Kidney (tissue), 14 donors: Measurements from ENCODE around the gene SH2B2. TPM values are rescaled to one million over a fixed set of nuclear protein-coding genes. Genes with fewer than 3 reads are reported as not detected.

Experiments used
- DNase-seq, 5 donors: peaks; one replicate each; pipeline ENCODE4 v3.0.0-alpha.2; 2013 to 2020
- FAIRE-seq: peaks from 2 replicates; lab custom pipeline; 2012; peaks lifted over from hg19 to GRCh38; lab: Jason Lieb, UNC
- H3K27ac ChIP-seq, 2 donors: one replicate each; pipeline ENCODE4 v1.7.0; 2013; ENCODE audit warnings: low read depth in 2 of 2, low read length in 2 of 2, inconsistent platforms in 1 of 2
- H3K27me3 ChIP-seq: one replicate; pipeline ENCODE4 v1.7.1; 2013; ENCODE audit warnings: low read length, inconsistent platforms; ENCODE audit not compliant: control insufficient read depth, insufficient read depth
- H3K36me3 ChIP-seq, 3 donors: one replicate each; pipeline versions ENCODE4 v1.7.0 to v1.7.1; 2013; ENCODE audit warnings: low read length in 3 of 3, control low read depth in 1 of 3, inconsistent platforms in 1 of 3; ENCODE audit not compliant: insufficient read depth in 3 of 3, control insufficient read depth in 2 of 3
- H3K4me1 ChIP-seq, 3 donors: one replicate each; pipeline versions ENCODE4 v1.7.0 to v1.7.1; 2013; ENCODE audit warnings: low read length in 3 of 3, inconsistent platforms in 1 of 3, low read depth in 1 of 3; ENCODE audit not compliant: control insufficient read depth in 2 of 3, insufficient read depth in 2 of 3
- H3K4me3 ChIP-seq, 3 donors: one replicate each; pipeline versions ENCODE4 v1.7.0 to v1.8.1; 2013; ENCODE audit warnings: low read length in 3 of 3, control low read depth in 1 of 3, inconsistent platforms in 1 of 3
- H3K9ac ChIP-seq, 3 donors: one replicate each; pipeline versions ENCODE4 v1.7.0 to v1.7.1; 2013; ENCODE audit warnings: low read length in 3 of 3, control low read depth in 1 of 3, inconsistent platforms in 1 of 3
- H3K9me3 ChIP-seq, 3 donors: one replicate each; pipeline versions ENCODE4 v1.7.0 to v1.7.1; 2013; ENCODE audit warnings: low read length in 3 of 3, control low read depth in 1 of 3, inconsistent platforms in 1 of 3; ENCODE audit not compliant: control insufficient read depth in 2 of 3, insufficient read depth in 1 of 3
- intact Hi-C: fragments of 100-400 bp; cut with DNase I; formaldehyde crosslinking; loops from one replicate; pipeline ENCODE4 v1.11.1; 2022
- polyA plus RNA-seq: library from polyadenylated mRNA; stranded (reverse); fragments of 350-450 nt; fragmentation: Illumina TruSeq; extraction: RNeasy Lipid Tissue Mini Kit (QIAGEN cat#74804); gene quantifications from one replicate; pipeline ENCODE4 v1.2.3, GENCODE V29; 2014; ENCODE audit warnings: low read depth, low replicate concordance; ENCODE audit not compliant: insufficient read depth
- total RNA-seq: library from RNA; stranded (reverse); fragmentation: NEBNext Ultra II Directional; extraction: Animal tissue kit (Norgen Biotek cat#: 25700); gene quantifications from one replicate; pipeline ENCODE4 v1.2.1, GENCODE V29; 2021
- TF ChIP-seq, protein P1 (sequence below): IDR thresholded peaks from 3 replicates; pipeline ENCODE4 v1.5.1; 2012; ENCODE audit warnings: mild to moderate bottlenecking, moderate library complexity, borderline replicate concordance; ENCODE audit not compliant: insufficient read depth; ENCODE audit errors: extremely low read depth
- donor health status: control.
- donor health status: control.
- donor health status: control.
- donor health status: control.
- donor health status: control.
- donor health status: DM: yes; HTN: yes; CAD: no.
- donor health status: Normal renal cell carcinoma (clear cell type).

The SH2B2 gene
- total and polyA plus RNA-seq, 2 donors from 2014 or later: 4.5 to 11.0 TPM

DNA sequence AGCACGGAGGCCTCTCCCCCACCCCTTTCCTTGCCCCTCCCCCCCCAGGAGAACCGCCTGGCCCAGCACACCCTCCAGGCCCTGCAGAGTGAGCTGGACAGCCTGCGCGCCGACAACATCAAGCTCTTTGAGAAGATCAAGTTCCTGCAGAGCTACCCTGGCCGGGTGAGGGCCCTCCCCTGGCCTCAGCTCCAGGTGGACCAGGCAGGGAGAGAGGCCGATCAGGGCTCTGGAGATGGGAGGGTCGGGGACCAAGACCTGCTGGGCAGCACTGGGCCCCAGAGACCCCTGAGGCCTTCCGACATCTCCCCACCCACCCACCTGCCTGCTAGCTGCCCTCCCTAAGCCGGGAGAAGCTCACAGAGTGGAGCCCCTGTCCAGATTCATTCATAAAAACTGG is 8.8 kb upstream of the SH2B2 start:
- H3K4me3 ChIP-seq: no peak overlapping the region
- DNase-seq (peak in 1 of 5 donors; percentile 43), FAIRE-seq (no peak)
- no peaks in the 10 kb centered on the region for H3K36me3 ChIP-seq
- TF ChIP-seq, protein P1, sequence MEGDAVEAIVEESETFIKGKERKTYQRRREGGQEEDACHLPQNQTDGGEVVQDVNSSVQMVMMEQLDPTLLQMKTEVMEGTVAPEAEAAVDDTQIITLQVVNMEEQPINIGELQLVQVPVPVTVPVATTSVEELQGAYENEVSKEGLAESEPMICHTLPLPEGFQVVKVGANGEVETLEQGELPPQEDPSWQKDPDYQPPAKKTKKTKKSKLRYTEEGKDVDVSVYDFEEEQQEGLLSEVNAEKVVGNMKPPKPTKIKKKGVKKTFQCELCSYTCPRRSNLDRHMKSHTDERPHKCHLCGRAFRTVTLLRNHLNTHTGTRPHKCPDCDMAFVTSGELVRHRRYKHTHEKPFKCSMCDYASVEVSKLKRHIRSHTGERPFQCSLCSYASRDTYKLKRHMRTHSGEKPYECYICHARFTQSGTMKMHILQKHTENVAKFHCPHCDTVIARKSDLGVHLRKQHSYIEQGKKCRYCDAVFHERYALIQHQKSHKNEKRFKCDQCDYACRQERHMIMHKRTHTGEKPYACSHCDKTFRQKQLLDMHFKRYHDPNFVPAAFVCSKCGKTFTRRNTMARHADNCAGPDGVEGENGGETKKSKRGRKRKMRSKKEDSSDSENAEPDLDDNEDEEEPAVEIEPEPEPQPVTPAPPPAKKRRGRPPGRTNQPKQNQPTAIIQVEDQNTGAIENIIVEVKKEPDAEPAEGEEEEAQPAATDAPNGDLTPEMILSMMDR: no peak
- intact Hi-C loops: loop anchor here (5.0 kb wide), 1 partner anchor 114 kb away; no protein-coding TSS in a partner anchor
- H3K27me3 ChIP-seq: no peaks in the 10 kb centered on the region
- no peak overlapping the region for H3K9ac ChIP-seq
- no peak overlapping the region for H3K27ac ChIP-seq
- no peaks in the 10 kb centered on the region for H3K4me1 ChIP-seq
- H3K9me3 ChIP-seq: no peaks in the 10 kb centered on the region

DNA sequence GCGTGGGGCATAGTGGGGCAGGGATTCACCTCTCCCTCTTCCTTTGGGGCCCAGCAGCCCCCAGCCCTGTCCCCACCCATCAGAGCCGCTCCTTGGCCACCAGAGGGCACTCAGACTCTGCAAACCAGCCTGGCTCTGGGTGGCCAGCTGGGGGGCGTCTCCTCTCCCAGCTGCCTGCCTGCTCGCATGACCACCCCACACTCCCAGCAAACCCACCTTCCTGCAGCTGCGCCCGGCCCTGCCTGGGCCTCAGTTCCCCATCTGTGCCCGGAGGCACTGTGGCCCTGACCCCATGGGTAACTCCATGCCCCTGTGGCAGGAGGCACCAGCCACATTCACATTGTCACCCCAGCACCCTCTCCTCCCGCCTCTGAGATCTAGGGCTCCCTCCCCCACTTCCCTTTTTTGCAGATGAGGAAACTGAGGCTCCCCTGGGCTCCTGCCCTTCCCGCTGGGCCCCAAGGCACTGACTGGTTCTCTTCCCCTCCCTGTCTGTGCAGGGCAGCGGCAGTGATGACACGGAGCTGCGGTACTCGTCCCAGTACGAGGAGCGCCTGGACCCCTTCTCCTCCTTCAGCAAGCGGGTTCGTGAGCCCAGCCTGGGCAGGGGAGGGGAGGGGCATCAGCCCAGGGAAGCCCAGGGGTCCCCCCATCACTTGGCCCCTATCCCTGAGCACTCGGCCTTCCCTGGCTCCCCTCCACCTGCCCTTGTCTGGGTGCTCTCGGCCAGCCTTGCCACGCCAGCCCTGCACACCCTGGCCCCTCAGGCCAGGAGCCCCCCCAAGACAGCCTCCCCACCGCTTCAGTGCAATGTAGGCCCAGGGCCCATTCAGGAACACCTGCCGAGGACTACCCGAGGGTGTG is 6.9 kb upstream of the SH2B2 start:
- DNase-seq: peak in 4 of 5 donors; percentile 85 to 93 (median 88)
- intact Hi-C loops: loop anchor here (5.0 kb wide), 1 partner anchor 113 kb away; no protein-coding TSS in a partner anchor
- no peaks in the 10 kb centered on the region for H3K4me1 ChIP-seq
- TF ChIP-seq, protein P1: peak; percentile 90
- no peak overlapping the region for H3K27ac ChIP-seq
- FAIRE-seq: no peak
- no peak overlapping the region for H3K9ac ChIP-seq
- H3K4me3 ChIP-seq: no peak overlapping the region
- H3K27me3 ChIP-seq: no peaks in the 10 kb centered on the region
- H3K36me3 ChIP-seq: no peaks in the 10 kb centered on the region
- H3K9me3 ChIP-seq: no peaks in the 10 kb centered on the region

DNA sequence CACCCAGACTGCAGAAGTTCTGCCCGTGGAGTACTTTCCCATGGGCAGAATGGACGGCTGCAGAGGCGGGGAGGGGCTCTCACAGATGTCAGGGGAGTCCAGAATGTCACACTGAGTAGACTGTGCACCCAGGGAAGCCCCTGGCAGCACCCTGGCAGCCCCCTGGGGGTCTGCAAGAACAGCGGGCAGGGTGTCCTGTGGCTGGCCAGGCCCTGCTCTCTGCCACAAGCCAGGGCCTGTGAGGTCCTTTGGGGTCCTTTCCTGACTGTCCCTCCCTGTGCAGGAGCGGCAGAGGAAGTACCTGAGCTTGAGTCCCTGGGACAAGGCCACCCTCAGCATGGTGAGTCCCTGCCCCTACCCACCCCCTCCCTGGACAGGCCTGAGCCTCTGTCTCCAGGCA is 6.1 kb upstream of the SH2B2 start:
- intact Hi-C loops: no loop called here
- TF ChIP-seq, protein P1: no peak
- no peaks in the 10 kb centered on the region for H3K36me3 ChIP-seq

More for the DNA sequence above, 6.1 kb upstream of the SH2B2 start:
- DNase-seq: no peak
- Histone ChIP-seq H3K4me3 (no peak overlapping the region), H3K4me1 (no peaks in the 10 kb centered on the region), H3K27me3 (no peaks in the 10 kb centered on the region), H3K27ac (no peak overlapping the region), H3K9ac (no peak overlapping the region), H3K9me3 (no peaks in the 10 kb centered on the region)
- no peak for FAIRE-seq
